ENCODE measurements around the gene RPL12.

DNA sequence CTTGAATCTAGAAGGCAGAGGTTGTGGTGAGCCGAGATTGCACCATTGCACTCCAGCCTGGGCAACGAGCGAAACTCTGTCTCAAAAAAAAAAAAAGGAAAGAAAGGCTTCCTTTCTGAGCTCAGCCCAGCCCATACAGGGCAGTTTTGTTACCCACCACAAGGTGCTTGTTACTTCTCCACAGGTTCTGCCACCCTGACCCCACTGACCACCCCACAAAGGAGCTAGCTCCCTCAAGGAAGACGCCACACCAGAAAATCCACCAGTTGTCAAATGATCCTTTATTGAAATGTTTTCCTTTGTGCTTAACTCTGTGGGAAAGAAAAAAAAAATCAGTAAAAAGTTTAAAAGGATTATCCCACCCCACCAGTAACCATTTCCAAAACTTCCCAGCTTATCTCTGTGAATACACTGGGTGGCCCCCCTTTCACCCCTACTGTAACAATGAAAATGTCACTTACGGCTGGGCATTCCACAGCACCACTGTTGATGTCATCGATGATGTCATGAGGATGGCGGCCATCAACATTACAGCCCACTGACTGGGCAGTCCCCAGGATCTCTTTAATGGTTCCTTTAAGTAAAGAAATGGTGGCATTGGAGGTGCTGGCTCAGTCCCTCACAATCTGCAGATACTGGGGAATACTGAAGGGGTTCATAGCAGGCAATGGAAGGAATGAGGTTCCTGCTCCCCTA, 3.6 kb downstream of the RPL12 start:
- TF ChIP-seq POLR2A (IDR thresholded peaks at IDR 0.05; ENCODE audit: low read depth, low read length): no peak
- TF ChIP-seq TAF1 (IDR thresholded peaks at IDR 0.05; ENCODE audit: low read depth, low read length): no peak
- TF ChIP-seq POLR2AphosphoS5 (IDR thresholded peaks at IDR 0.05; ENCODE audit: low read depth, low read length): no peak; the same call in 1 of the 2 replicates
- TF ChIP-seq SPI1 (IDR thresholded peaks at IDR 0.05; ENCODE audit: low read depth, low read length): no peak
- no peak for TF ChIP-seq POU2F2 (IDR thresholded peaks at IDR 0.05; ENCODE audit: low read depth, low read length)
- no peak for TF ChIP-seq PAX5 (IDR thresholded peaks at IDR 0.05; ENCODE audit: insufficient read depth, low read length, severe bottlenecking)
